Measurements from ENCODE around the gene TP53INP2. TPM values are rescaled to one million over a fixed set of nuclear protein-coding genes. Genes with fewer than 3 reads are reported as not detected.

Gene TP53INP2
- polyA plus RNA-seq, 3 donors = 11.9 to 17.4 (median 13.8) TPM

DNA sequence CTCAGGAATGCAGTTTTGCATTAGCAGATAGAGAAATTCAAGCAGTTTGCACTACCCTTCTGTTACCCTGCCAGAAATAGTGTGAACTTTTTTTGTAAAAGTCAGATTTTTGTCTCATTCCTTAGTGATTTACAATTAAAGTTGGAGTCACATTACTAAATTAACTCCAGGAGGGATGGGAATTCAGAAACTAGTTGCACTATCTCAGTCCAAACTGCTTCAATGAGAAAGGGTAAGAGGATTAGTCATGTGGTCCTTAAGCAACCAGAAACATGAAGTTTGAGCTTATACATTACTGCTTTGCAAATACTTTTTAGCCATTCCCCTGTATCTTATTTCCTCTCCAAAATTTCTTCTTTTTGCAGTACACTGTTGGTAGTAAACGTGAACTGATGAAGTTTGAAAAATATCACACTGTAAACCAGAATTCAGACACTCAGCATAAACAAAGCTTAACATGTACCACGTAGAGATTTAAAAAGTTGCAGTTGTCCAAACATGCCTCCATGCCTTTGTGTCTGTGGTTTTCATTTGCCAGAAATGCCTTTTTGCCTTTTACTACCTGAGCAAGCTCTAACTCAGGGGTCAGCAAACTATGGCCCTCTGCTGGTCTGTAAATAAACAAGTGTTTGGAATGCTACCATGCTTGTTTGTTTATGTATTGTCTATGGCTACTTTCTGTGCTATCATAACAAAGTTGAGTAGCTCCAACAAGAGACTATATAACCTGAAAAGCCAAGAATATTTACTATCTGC is 49.7 kb downstream of the TP53INP2 start:
- DNase-seq (ENCODE audit: extremely low read depth in 1 of 11, low read depth in 9 of 11, low spot score in 4 of 11) = no peak

DNA sequence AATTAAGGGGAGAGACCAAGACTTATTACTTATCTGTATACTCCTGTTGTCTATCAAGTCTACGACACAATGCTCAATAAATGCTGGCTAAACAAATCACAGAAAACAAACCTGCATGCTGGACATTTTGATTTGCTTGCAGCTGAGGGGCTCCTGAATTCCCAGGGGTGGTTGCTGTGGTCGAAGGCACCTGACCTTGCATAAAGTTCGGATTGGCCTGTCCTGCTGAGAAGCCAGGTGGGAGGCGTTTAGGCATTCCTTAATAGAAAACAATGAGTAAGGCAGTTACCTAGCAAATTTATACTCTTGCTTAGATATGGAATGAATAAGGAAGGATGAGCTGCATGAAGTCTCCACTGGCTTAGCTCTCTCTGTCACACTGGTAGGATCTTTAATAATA is 50.5 kb downstream of the TP53INP2 start:
- no peak for DNase-seq (ENCODE audit: extremely low read depth in 1 of 11, low read depth in 9 of 11, low spot score in 4 of 11)

DNA sequence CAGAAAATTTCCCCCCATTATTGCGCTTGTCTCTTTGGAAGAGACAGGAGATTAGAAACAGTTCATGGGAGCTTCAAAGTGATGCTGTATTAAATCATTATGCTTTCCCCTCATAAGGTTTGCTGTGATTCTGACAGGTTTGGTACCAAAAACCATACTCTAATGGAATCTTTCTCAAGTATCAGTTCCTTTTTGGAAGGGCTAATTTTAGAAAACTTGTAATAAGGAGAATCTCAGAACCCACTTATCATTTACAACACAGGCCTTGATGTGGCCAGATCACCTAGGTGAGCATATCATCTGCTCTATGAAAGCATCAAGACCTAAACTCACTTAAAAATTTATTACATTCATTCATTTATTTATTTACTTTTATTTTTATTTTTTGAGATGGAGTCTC is 51.2 kb downstream of the TP53INP2 start:
- no peak for DNase-seq (ENCODE audit: extremely low read depth in 1 of 11, low read depth in 9 of 11, low spot score in 4 of 11)

DNA sequence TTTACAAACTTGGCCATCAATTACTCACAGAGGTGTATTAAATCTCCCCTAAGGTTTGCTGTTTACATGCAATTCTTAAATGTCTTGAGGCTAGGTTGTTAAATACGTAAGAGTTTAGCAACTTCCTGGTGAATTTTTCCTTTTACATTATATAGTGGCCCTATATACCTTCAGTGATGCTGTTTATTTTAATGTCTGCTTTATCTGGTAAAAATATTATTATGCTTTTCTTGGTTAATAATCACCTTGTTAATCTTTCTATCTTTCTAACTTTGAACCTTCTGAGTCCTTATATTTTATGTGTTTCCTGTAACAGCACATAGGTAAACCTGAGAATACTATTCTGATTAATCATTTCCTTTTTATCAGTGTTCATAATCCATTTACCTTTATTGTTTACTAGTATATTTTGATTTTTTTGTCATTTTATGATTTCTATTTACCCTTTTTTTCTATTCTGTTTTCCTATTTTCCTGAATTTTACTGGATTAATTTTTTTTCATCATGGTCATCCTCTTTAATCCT is 57.9 kb downstream of the TP53INP2 start:
- no peak for DNase-seq (ENCODE audit: extremely low read depth in 1 of 11, low read depth in 9 of 11, low spot score in 4 of 11)

Other genes starting within 250 kb of the TP53INP2 start
- gene DYNLRB1, start 187.9 kb upstream of the TP53INP2 start, polyA plus RNA-seq (ENCODE audit: insufficient read length in 3 of 3) = 100 to 1,000 TPM; 178 to 205 (median 203) TPM
- 10 to 100 TPM; 17.7 to 38.7 (median 31.7) TPM for gene MAP1LC3A, start 145.6 kb upstream of the TP53INP2 start, polyA plus RNA-seq (ENCODE audit: insufficient read length in 3 of 3)
- 10 to 100 TPM; 35.4 to 41.2 (median 39.6) TPM for gene PIGU, start 27.3 kb upstream of the TP53INP2 start, polyA plus RNA-seq (ENCODE audit: insufficient read length in 3 of 3)
- gene NCOA6, start 121.3 kb downstream of the TP53INP2 start, polyA plus RNA-seq (ENCODE audit: insufficient read length in 3 of 3) = 10 to 100 TPM; 40.3 to 55.8 (median 51.3) TPM
- gene GGT7, start 168.5 kb downstream of the TP53INP2 start, polyA plus RNA-seq (ENCODE audit: insufficient read length in 3 of 3) = 10 to 100 TPM; 18.4 to 34.4 (median 22.8) TPM
- gene ACSS2, start 172.3 kb downstream of the TP53INP2 start, polyA plus RNA-seq (ENCODE audit: insufficient read length in 3 of 3) = 10 to 100 TPM; 38.2 to 53.5 (median 40.8) TPM

Data from renal cortex interstitium (tissue), 11 donors.